Heart left ventricle (tissue), 13 donors: ENCODE measurements around the gene NTRK2.

Experiments
- POLR2A ChIP-seq, 2 donors: fragments of 450-650 bp; IDR thresholded peaks; one replicate each; pipeline ENCODE4 v1.6.1; 2017; ENCODE audit warnings: antibody characterized with exemption in 2 of 2, mild to moderate bottlenecking in 2 of 2, moderate library complexity in 2 of 2
- TF ChIP-seq, protein P1 (sequence below), 12 donors: fragments of 200-600 bp; sonication (generic) in 4 of 12; IDR thresholded peaks; one replicate each; pipeline versions ENCODE4 v1.5.0 to v1.8.0; 2018 to 2022; ENCODE audit warnings: antibody characterized with exemption in 12 of 12, mild to moderate bottlenecking in 5 of 12
- donor health status: ischemic (EF 13 %, LVEDD 7.1; RV severe dilation, severe dysfunction).
- donor health status: DM: no; HTN: yes; CAD: no.
- donor health status: DM: no; HTN: no; CAD: no.
- donor health status: ischemic (EF 25% LVEDD 6.9; RV normal size, moderate dysfunction).
- donor health status: ischemic (EF 25% LVEDD 5.7; RV mildly dilated, moderate dysfunction).
- donor health status: ischemic (EF 35%, LVEDD 5.7; RV mildly dilated, moderate dysfunction).
- donor health status: nonischemic (EF 11% LVEDD 7.7; RV severe dilation, severe dysfunction).
- donor health status: DM: yes; HTN: yes; CAD: no.
- donor health status: PGD.
- donor health status: ischemic (EF 29% LVEDD 5.4; RV normal size, mild dysfunction).
- donor health status: nonischemic (EF 23%, LVEDD 6.1; RV moderate dilation, normal function).

DNA sequence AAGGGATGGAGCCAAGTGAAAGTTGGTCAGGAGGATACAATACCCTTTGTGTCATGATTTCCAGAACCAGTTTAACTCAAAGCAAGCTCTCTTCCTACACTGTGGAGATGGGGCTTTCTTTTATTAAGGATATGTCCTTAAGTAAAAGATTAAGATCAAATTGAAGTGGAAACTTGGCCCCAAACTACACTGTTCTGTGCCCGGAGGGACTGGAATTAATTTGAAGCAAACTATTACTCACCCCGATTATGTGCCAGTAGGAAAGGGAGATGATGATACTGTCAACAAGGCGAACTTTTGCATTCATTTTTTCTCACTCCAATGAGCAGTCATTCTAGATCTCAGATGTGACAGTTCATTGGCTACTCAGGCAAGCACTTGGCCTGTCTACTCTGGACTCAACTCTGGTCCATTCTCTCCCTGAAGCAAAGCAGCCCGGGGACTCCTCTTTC, 186.7 kb downstream of the NTRK2 start:
- TF ChIP-seq POLR2A (IDR thresholded peaks at IDR 0.05), result no peak
- TF ChIP-seq, protein P1, sequence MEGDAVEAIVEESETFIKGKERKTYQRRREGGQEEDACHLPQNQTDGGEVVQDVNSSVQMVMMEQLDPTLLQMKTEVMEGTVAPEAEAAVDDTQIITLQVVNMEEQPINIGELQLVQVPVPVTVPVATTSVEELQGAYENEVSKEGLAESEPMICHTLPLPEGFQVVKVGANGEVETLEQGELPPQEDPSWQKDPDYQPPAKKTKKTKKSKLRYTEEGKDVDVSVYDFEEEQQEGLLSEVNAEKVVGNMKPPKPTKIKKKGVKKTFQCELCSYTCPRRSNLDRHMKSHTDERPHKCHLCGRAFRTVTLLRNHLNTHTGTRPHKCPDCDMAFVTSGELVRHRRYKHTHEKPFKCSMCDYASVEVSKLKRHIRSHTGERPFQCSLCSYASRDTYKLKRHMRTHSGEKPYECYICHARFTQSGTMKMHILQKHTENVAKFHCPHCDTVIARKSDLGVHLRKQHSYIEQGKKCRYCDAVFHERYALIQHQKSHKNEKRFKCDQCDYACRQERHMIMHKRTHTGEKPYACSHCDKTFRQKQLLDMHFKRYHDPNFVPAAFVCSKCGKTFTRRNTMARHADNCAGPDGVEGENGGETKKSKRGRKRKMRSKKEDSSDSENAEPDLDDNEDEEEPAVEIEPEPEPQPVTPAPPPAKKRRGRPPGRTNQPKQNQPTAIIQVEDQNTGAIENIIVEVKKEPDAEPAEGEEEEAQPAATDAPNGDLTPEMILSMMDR (IDR thresholded peaks at IDR 0.05), result no peak
